Inferior parietal cortex (tissue), 1 donor: ENCODE measurements around the gene ACSM6.

ENCODE experiments used
- DNase-seq: peaks from one replicate; pipeline ENCODE4 v3.0.0-alpha.2; 2016; ENCODE audit errors: extremely low spot score

Gene ACSM6

DNA sequence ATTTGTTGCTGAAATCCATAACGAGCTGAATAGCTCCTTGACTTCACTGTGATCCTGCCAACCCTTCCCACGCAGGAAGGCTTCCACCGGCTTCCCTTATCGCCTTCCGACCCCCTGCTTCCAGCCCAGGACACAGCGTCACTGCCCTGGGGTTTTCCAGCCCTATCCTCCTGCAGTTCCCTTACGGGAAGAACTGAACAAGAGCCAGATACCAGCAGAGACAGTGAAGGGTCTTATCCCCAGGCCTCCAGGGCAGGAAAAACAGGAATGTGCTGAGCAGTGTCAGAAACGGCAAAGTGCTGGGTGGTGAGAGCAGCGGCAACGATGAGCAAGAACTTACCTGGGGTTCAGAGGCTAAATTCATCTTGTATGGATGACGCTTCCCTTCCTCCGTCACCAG lies 74.4 kb downstream of the ACSM6 start:
- DNase-seq, result no peak

DNA sequence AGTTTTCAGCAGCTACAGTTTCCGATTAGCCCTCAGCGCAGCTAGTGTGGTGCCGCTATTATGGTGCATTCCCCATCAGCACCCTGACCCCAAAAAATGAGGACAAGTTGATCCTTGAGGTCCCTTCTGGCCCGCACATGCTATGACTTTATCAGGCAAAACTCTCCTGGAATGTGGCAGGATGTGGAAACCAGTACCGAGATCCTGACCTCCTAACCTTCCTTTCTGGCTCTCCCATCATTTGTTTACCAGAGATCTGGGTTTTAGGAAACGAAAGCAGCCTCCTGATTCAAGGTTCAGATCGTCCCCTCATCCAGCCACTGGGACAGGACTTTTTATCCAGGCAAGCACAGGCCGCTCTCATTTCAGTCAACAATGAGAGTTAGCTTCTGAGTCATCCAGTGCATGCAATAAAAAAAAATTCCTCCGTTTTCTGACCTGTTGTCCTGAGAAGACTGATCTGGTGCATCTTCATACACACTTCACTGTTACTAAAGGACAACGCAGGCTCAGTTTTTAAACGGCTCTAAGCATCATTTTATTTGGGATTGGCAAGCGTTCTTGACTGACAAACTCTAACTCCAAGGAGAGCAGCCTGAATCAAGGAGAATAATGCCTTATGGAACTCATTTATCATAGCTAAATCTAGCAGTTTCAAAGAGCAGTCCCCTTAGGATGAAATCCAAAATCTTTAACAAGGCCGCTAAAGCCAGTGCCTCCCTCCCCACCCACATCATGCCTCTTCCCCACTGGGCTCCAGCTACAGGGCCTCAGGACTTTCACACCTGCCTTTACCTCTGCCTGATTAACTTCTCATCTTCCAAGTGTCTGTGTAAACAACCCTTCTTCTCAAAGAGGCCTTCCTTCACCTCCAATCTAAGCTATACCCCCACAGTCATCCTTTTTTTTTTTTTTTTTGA lies 79.6 kb downstream of the ACSM6 start:
- DNase-seq, result no peak

DNA sequence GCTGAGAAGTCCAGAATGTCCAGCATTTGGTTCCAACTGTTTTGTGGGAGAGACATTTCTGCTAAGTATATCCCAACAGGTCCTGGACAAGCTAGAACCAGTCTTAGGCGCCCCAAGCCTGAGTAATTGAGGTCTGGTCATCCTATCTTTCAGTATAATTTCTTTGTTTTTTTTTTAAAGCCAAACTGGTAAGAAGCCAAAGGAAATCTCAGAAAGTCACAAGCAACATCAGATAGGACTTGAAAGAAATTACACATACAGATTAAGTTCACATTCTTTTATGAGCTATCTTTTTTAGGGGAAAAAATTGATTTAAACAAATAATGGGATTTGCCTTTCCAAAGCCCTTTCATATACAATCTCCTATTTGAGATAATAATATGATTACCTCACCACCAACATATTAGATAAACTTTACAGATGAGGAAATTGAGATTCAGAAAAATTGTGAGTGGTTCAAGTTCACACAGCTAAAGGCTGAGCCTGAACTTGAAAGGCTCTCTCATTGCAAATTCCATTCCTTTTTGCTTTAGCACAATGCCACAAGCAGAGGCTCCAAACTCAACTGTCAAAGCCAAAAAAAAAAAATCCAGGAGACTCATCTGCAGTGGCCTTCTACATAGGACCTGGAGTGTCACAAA lies 81.8 kb downstream of the ACSM6 start:
- no peak for DNase-seq

DNA sequence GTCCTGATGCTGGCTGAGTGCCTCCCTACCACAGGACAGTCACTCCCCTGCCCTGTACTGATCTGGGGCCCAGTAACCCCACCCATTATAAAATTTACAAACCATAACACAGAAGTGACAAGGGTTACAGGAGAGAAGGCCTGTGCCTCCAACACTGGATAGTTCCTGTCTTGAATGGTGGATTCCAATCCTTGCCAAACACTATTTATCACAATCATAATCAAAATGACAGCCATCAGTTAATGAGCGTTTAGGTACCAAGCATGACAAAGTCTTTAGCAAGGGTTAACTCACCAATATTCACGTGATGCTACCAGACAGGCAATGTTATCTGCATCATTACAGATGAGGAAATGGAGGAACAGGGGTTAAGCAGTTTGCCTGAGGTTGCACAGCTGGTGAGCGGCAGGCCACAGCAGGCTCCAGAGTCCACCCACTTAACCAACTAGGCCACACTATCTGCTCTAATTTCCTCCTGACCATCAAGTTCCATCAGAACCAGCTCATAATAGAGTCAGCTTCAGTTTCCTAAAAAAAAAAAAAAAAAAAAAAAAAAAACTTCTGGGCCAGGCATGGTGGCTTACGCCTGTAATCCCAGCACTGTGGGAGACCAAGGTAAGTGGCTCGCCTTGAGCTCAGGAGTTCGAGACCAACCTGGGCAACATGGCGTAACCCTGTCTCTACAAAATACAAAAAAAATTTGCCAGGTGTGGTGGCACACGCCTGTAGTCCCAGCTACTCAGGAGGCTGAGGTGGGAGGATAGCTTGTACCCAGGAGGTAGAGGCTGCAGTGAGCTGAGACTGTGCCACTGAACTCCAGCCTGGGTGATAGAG lies 82.5 kb downstream of the ACSM6 start:
- DNase-seq, result no peak

DNA sequence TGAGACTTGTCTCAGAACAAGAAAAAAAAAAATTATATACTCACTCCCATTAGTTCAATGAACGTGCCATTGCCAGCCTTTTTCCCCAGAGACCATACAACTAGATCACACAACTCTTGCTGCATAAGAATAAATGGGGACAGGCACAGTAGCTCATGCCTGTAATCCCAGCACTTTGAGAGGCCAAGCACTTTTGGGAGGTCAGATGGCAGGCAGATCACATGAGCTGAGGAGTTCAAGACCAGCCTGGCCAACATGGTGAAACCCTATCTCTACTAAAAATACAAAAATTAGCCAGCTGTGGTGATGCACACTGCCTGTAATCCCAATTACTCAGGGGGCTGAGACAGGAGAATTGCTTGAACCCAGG lies 83.1 kb downstream of the ACSM6 start:
- no peak for DNase-seq

DNA sequence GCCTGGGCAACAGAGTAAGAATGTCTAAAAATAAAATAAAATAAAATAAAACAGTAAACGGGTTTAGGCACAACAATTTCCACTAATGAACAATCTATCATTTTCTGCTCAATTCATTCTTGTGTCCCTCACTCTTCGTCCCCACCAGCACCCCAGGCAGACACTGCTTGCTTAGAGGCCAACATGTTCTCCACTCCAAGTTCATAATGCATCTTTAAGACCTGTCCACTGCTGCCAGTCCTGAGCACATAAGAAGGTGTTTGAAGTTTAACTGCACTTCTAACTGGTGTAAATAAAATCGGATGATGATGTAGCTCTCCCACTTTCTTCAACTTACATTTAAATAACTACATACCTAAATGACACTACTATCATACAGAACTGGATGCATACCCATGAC lies 83.6 kb downstream of the ACSM6 start:
- no peak for DNase-seq
